Measurements from ENCODE around the gene COL3A1. TPM values are rescaled to one million over a fixed set of nuclear protein-coding genes. Genes with fewer than 3 reads are reported as not detected.

The COL3A1 gene
- total RNA-seq, 1 donor from 2014 or later = 123 TPM

- Histone ChIP-seq H3K36me3 (peaks cover 3 to 47% of the 10 kb centered on the region in 2 donors), H3K27ac (no peak overlapping the region), H3K4me3 (no peak overlapping the region), H3K9me3 (no peaks in the 10 kb centered on the region), H3K27me3 (no peaks in the 10 kb centered on the region), H3K4me1 (no peaks in the 10 kb centered on the region)
- TF ChIP-seq CTCF (IDR thresholded peaks at IDR 0.05) (no peak), POLR2AphosphoS5 (IDR thresholded peaks at IDR 0.05; ENCODE audit: insufficient read depth in 1 of 2, low read depth in 1 of 2) (no peak), POLR2A (IDR thresholded peaks at IDR 0.05) (no peak)
- intact Hi-C loops (cut with DNase I) = no loop called here
- no peak for DNase-seq (ENCODE audit: extremely low spot score in 2 of 2)
Observed at GRCh38 chr2:189037518-189037917, 63.3 kb downstream of the COL3A1 start.

GRCh38 chr2:189045836-189046235 is 71.7 kb downstream of the COL3A1 start:
- DNase-seq (ENCODE audit: extremely low spot score in 2 of 2) = no peak
- no peak overlapping the region for H3K4me3 ChIP-seq
- no peaks in the 10 kb centered on the region for H3K4me1 ChIP-seq
- H3K27ac ChIP-seq = no peak overlapping the region
- no peaks in the 10 kb centered on the region for H3K27me3 ChIP-seq
- TF ChIP-seq POLR2AphosphoS5 (IDR thresholded peaks at IDR 0.05; ENCODE audit: insufficient read depth in 1 of 2, low read depth in 1 of 2) (no peak), POLR2A (IDR thresholded peaks at IDR 0.05) (no peak), CTCF (IDR thresholded peaks at IDR 0.05) (no peak)
- H3K36me3 ChIP-seq = peaks cover 0 to 23% of the 10 kb centered on the region in 2 donors
- intact Hi-C loops (cut with DNase I) = no loop called here
- no peaks in the 10 kb centered on the region for H3K9me3 ChIP-seq

- Histone ChIP-seq H3K36me3 (peaks cover 0 to 23% of the 10 kb centered on the region in 2 donors), H3K4me1 (no peaks in the 10 kb centered on the region), H3K4me3 (no peak overlapping the region), H3K9me3 (no peaks in the 10 kb centered on the region), H3K27me3 (no peaks in the 10 kb centered on the region), H3K27ac (no peak overlapping the region)
- no peak for DNase-seq (ENCODE audit: extremely low spot score in 2 of 2)
- intact Hi-C loops (cut with DNase I) = no loop called here
- no peak for TF ChIP-seq POLR2A (IDR thresholded peaks at IDR 0.05)
- TF ChIP-seq POLR2AphosphoS5 (IDR thresholded peaks at IDR 0.05; ENCODE audit: insufficient read depth in 1 of 2, low read depth in 1 of 2) = no peak
- no peak for TF ChIP-seq CTCF (IDR thresholded peaks at IDR 0.05)
Observed at GRCh38 chr2:189046320-189046719, 72.1 kb downstream of the COL3A1 start.

GRCh38 chr2:189047171-189047888 is 73.2 kb downstream of the COL3A1 start:
- H3K36me3 ChIP-seq = peaks cover 0 to 19% of the 10 kb centered on the region in 2 donors
- H3K4me3 ChIP-seq = no peak overlapping the region
- intact Hi-C loops (cut with DNase I) = no loop called here
- H3K27ac ChIP-seq = no peak overlapping the region
- H3K9me3 ChIP-seq = no peaks in the 10 kb centered on the region
- H3K4me1 ChIP-seq = no peaks in the 10 kb centered on the region
- H3K27me3 ChIP-seq = no peaks in the 10 kb centered on the region
- DNase-seq (ENCODE audit: extremely low spot score in 2 of 2) = no peak
- TF ChIP-seq CTCF (IDR thresholded peaks at IDR 0.05) (no peak), POLR2AphosphoS5 (IDR thresholded peaks at IDR 0.05; ENCODE audit: insufficient read depth in 1 of 2, low read depth in 1 of 2) (no peak), POLR2A (IDR thresholded peaks at IDR 0.05) (no peak)

GRCh38 chr2:189048189-189048588 is 74.0 kb downstream of the COL3A1 start:
- DNase-seq (ENCODE audit: extremely low spot score in 2 of 2) = no peak
- no peak overlapping the region for H3K27ac ChIP-seq
- H3K36me3 ChIP-seq = peaks cover 0 to 18% of the 10 kb centered on the region in 2 donors
- intact Hi-C loops (cut with DNase I) = no loop called here
- H3K4me1 ChIP-seq = no peaks in the 10 kb centered on the region
- no peak overlapping the region for H3K4me3 ChIP-seq
- H3K27me3 ChIP-seq = no peaks in the 10 kb centered on the region
- TF ChIP-seq POLR2AphosphoS5 (IDR thresholded peaks at IDR 0.05; ENCODE audit: insufficient read depth in 1 of 2, low read depth in 1 of 2) = no peak
- TF ChIP-seq CTCF (IDR thresholded peaks at IDR 0.05) = no peak
- TF ChIP-seq POLR2A (IDR thresholded peaks at IDR 0.05) = no peak
- no peaks in the 10 kb centered on the region for H3K9me3 ChIP-seq

Data from vagina (tissue), 2 donors.